K562 (cell line): ENCODE results near the gene ENSA. TPM values are rescaled to one million over a fixed set of nuclear protein-coding genes. Genes with fewer than 3 reads are reported as not detected.

ENCODE experiments used
- EP400 ChIP-seq: fragments of 450-650 bp; IDR thresholded peaks from 2 replicates; pipeline ENCODE4 v1.6.1; 2017; ENCODE audit warnings: antibody characterized with exemption, mild to moderate bottlenecking, moderate library complexity
- MYBL2 ChIP-seq, 2 experiments: fragments of 450-650 bp in 1 of 2; sonication (generic) in 1 of 2; formaldehyde crosslinking in 1 of 2; IDR thresholded peaks; 2 replicates each; pipeline versions ENCODE4 v1.6.1 to v1.8.1; 2017 to 2022; ENCODE audit warnings: borderline replicate concordance in 1 of 2, inconsistent platforms in 1 of 2, low read depth in 1 of 2, mild to moderate bottlenecking in 1 of 2, missing genetic modification reagents in 1 of 2, moderate library complexity in 1 of 2
- SMC3 ChIP-seq: conservative IDR thresholded peaks from 2 replicates; pipeline ENCODE4 v1.6.1; 2011; ENCODE audit warnings: low read depth, low read length, improper control_type of control experiment; ENCODE audit not compliant: insufficient read depth
- ZBED1 ChIP-seq: IDR thresholded peaks from 2 replicates; pipeline ENCODE4 v1.6.1; 2014
- ZNF212 ChIP-seq: fragments of 450-650 bp; formaldehyde crosslinking; IDR thresholded peaks from 2 replicates; pipeline ENCODE4 v1.4.0; 2020; ENCODE audit warnings: mild to moderate bottlenecking
- polyA plus RNA-seq, 8 experiments: library from polyadenylated mRNA; depleted of rRNA in 4 of 8; stranded (reverse) in 5 of 8; unstranded in 3 of 8; fragments of >200 nt; fragmentation: Nextera tagmentation in 2 of 8; fragmentation: Illumina TruSeq in 1 of 8; extraction: Ambion mirVana in 2 of 8; extraction: Trizol in 1 of 8; gene quantifications; 2 replicates each; pipeline versions ENCODE4 v1.2.1 to v1.2.3, GENCODE V29; 2011 to 2014; ENCODE audit warnings: inconsistent platforms in 1 of 8, missing spikeins in 1 of 8
- total RNA-seq, 7 experiments: library from RNA; depleted of rRNA in 6 of 7; stranded (reverse); fragments of >200 nt in 6 of 7; fragmentation: Illumina TruSeq in 2 of 7; extraction: Trizol in 2 of 7; gene quantifications; 2 replicates each; pipeline versions ENCODE4 v1.2.1 to v1.2.3, GENCODE V29; 2011 to 2021; ENCODE audit warnings: low replicate concordance in 1 of 7
- TF ChIP-seq, protein P1 (sequence below): fragments of 450-650 bp; IDR thresholded peaks from 2 replicates; pipeline ENCODE4 v1.6.1; 2016; ENCODE audit warnings: mild to moderate bottlenecking, moderate library complexity
- TF ChIP-seq, protein P2 (sequence below): fragments of 450-650 bp; IDR thresholded peaks from 2 replicates; pipeline ENCODE4 v1.6.1; 2016; ENCODE audit warnings: antibody characterized with exemption
- TF ChIP-seq, protein P3 (sequence below), 2 experiments: fragments of 250-450 bp in 1 of 2; fragments of 450-650 bp in 1 of 2; sonication (Bioruptor Pico) in 1 of 2; IDR thresholded peaks; 2 replicates each; pipeline versions ENCODE4 v1.6.1 to v1.8.0; 2016 to 2021; ENCODE audit warnings: mild to moderate bottlenecking in 2 of 2, moderate library complexity in 2 of 2, missing compliant biosample characterization in 1 of 2, missing genetic modification characterization in 1 of 2
- TF ChIP-seq, protein P4 (sequence below): IDR thresholded peaks from 2 replicates; pipeline ENCODE4 v1.6.1; 2011; ENCODE audit warnings: borderline replicate concordance, low read depth, mild to moderate bottlenecking, moderate library complexity, low read length; ENCODE audit not compliant: insufficient read depth, poor library complexity, severe bottlenecking
- TF ChIP-seq, protein P5 (sequence below): fragments of 250-450 bp; sonication (Bioruptor Pico); IDR thresholded peaks from 2 replicates; pipeline ENCODE4 v1.5.0; 2021

The ENSA gene
- total and polyA plus RNA-seq, 9 of the 15 experiments (the other 6 are each of a cell fraction or from before 2014, with no cell fraction given): 68.1 to 605 (median 188) TPM

DNA sequence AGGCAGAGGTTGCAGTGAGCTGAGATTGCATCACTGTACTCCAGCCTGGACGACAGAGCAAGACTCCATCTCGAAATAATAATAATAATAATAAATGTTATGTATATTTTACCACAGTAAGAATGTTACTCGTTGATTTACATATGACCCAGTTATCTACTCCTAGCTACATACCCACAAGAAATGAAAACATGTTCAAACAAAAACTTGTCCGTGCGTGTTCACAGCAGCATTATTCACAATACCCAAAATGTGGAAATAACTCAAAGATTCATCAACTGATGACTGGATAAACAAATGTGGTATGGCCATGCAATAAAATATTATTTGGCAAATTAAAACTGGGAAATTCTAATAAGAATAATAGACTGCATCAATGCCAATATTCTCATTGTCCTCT lies 31.7 kb upstream of the ENSA start (continued):
- TF ChIP-seq, protein P1, sequence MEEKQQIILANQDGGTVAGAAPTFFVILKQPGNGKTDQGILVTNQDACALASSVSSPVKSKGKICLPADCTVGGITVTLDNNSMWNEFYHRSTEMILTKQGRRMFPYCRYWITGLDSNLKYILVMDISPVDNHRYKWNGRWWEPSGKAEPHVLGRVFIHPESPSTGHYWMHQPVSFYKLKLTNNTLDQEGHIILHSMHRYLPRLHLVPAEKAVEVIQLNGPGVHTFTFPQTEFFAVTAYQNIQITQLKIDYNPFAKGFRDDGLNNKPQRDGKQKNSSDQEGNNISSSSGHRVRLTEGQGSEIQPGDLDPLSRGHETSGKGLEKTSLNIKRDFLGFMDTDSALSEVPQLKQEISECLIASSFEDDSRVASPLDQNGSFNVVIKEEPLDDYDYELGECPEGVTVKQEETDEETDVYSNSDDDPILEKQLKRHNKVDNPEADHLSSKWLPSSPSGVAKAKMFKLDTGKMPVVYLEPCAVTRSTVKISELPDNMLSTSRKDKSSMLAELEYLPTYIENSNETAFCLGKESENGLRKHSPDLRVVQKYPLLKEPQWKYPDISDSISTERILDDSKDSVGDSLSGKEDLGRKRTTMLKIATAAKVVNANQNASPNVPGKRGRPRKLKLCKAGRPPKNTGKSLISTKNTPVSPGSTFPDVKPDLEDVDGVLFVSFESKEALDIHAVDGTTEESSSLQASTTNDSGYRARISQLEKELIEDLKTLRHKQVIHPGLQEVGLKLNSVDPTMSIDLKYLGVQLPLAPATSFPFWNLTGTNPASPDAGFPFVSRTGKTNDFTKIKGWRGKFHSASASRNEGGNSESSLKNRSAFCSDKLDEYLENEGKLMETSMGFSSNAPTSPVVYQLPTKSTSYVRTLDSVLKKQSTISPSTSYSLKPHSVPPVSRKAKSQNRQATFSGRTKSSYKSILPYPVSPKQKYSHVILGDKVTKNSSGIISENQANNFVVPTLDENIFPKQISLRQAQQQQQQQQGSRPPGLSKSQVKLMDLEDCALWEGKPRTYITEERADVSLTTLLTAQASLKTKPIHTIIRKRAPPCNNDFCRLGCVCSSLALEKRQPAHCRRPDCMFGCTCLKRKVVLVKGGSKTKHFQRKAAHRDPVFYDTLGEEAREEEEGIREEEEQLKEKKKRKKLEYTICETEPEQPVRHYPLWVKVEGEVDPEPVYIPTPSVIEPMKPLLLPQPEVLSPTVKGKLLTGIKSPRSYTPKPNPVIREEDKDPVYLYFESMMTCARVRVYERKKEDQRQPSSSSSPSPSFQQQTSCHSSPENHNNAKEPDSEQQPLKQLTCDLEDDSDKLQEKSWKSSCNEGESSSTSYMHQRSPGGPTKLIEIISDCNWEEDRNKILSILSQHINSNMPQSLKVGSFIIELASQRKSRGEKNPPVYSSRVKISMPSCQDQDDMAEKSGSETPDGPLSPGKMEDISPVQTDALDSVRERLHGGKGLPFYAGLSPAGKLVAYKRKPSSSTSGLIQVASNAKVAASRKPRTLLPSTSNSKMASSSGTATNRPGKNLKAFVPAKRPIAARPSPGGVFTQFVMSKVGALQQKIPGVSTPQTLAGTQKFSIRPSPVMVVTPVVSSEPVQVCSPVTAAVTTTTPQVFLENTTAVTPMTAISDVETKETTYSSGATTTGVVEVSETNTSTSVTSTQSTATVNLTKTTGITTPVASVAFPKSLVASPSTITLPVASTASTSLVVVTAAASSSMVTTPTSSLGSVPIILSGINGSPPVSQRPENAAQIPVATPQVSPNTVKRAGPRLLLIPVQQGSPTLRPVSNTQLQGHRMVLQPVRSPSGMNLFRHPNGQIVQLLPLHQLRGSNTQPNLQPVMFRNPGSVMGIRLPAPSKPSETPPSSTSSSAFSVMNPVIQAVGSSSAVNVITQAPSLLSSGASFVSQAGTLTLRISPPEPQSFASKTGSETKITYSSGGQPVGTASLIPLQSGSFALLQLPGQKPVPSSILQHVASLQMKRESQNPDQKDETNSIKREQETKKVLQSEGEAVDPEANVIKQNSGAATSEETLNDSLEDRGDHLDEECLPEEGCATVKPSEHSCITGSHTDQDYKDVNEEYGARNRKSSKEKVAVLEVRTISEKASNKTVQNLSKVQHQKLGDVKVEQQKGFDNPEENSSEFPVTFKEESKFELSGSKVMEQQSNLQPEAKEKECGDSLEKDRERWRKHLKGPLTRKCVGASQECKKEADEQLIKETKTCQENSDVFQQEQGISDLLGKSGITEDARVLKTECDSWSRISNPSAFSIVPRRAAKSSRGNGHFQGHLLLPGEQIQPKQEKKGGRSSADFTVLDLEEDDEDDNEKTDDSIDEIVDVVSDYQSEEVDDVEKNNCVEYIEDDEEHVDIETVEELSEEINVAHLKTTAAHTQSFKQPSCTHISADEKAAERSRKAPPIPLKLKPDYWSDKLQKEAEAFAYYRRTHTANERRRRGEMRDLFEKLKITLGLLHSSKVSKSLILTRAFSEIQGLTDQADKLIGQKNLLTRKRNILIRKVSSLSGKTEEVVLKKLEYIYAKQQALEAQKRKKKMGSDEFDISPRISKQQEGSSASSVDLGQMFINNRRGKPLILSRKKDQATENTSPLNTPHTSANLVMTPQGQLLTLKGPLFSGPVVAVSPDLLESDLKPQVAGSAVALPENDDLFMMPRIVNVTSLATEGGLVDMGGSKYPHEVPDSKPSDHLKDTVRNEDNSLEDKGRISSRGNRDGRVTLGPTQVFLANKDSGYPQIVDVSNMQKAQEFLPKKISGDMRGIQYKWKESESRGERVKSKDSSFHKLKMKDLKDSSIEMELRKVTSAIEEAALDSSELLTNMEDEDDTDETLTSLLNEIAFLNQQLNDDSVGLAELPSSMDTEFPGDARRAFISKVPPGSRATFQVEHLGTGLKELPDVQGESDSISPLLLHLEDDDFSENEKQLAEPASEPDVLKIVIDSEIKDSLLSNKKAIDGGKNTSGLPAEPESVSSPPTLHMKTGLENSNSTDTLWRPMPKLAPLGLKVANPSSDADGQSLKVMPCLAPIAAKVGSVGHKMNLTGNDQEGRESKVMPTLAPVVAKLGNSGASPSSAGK: no peak
- TF ChIP-seq EP400: no peak
- TF ChIP-seq, protein P2, sequence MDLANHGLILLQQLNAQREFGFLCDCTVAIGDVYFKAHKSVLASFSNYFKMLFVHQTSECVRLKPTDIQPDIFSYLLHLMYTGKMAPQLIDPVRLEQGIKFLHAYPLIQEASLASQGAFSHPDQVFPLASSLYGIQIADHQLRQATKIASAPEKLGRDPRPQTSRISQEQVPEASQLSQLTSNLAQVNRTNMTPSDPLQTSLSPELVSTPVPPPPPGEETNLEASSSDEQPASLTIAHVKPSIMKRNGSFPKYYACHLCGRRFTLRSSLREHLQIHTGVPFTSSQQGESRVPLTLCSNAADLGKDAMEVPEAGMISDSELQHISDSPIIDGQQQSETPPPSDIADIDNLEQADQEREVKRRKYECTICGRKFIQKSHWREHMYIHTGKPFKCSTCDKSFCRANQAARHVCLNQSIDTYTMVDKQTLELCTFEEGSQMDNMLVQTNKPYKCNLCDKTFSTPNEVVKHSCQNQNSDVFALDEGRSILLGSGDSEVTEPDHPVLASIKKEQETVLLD: no peak
- TF ChIP-seq, protein P3, sequence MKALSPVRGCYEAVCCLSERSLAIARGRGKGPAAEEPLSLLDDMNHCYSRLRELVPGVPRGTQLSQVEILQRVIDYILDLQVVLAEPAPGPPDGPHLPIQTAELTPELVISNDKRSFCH (CRISPR knock-in tag; IDR thresholded peaks at IDR 0.05): no peak
- TF ChIP-seq, protein P3 (tag; IDR thresholded peaks at IDR 0.05): no peak
- TF ChIP-seq, protein P4, sequence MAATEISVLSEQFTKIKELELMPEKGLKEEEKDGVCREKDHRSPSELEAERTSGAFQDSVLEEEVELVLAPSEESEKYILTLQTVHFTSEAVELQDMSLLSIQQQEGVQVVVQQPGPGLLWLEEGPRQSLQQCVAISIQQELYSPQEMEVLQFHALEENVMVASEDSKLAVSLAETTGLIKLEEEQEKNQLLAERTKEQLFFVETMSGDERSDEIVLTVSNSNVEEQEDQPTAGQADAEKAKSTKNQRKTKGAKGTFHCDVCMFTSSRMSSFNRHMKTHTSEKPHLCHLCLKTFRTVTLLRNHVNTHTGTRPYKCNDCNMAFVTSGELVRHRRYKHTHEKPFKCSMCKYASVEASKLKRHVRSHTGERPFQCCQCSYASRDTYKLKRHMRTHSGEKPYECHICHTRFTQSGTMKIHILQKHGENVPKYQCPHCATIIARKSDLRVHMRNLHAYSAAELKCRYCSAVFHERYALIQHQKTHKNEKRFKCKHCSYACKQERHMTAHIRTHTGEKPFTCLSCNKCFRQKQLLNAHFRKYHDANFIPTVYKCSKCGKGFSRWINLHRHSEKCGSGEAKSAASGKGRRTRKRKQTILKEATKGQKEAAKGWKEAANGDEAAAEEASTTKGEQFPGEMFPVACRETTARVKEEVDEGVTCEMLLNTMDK: no peak
- TF ChIP-seq, protein P5, sequence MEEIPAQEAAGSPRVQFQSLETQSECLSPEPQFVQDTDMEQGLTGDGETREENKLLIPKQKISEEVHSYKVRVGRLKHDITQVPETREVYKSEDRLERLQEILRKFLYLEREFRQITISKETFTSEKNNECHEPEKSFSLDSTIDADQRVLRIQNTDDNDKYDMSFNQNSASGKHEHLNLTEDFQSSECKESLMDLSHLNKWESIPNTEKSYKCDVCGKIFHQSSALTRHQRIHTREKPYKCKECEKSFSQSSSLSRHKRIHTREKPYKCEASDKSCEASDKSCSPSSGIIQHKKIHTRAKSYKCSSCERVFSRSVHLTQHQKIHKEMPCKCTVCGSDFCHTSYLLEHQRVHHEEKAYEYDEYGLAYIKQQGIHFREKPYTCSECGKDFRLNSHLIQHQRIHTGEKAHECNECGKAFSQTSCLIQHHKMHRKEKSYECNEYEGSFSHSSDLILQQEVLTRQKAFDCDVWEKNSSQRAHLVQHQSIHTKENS (CRISPR knock-in tag): no peak
- no peak for TF ChIP-seq ZBED1
- no peak for TF ChIP-seq MYBL2 (IDR thresholded peaks at IDR 0.05; ENCODE audit: low read depth)
- no peak for TF ChIP-seq MYBL2 (CRISPR knock-in tag; IDR thresholded peaks at IDR 0.05; ENCODE audit: borderline replicate concordance)
- no peak for TF ChIP-seq SMC3
- TF ChIP-seq ZNF212 (CRISPR knock-in tag): no peak
